Gastrocnemius medialis (tissue), 4 donors: ENCODE measurements around the gene ITPK1. TPM values are rescaled to one million over a fixed set of nuclear protein-coding genes. Genes with fewer than 3 reads are reported as not detected.

Experiments used
- ATAC-seq, 2 donors: fragments of 150-250 bp; one replicate each; pipeline ENCODE4 v1.9.1; 2016
- DNase-seq, 2 donors: peaks; one replicate each; pipeline ENCODE4 v3.0.0-alpha.2; 2019
- H3K27ac ChIP-seq, 4 donors: fragments of 200-600 bp; sonication (generic); 1 replicate in 1 of 4; 2 replicates in 3 of 4; pipeline ENCODE4 v1.5.1; 2016 to 2018; ENCODE audit warnings: mild to moderate bottlenecking in 2 of 4, moderate library complexity in 1 of 4
- H3K27me3 ChIP-seq, 3 donors: fragments of 200-600 bp; sonication (generic) in 2 of 3; 1 replicate in 1 of 3; 2 replicates in 2 of 3; pipeline versions ENCODE4 v1.5.1 to v1.6.0; 2016 to 2019; ENCODE audit warnings: mild to moderate bottlenecking in 1 of 3, moderate library complexity in 1 of 3
- H3K36me3 ChIP-seq, 2 donors: fragments of 200-600 bp; sonication (generic) in 1 of 2; one replicate each; pipeline ENCODE4 v1.5.1; 2017 to 2018
- H3K4me1 ChIP-seq, 2 donors: fragments of 200-600 bp; sonication (generic) in 1 of 2; one replicate each; pipeline ENCODE4 v1.5.1; 2016 to 2017; ENCODE audit warnings: mild to moderate bottlenecking in 2 of 2
- H3K4me3 ChIP-seq, 4 donors: fragments of 200-600 bp; sonication (generic) in 3 of 4; 1 replicate in 1 of 4; 2 replicates in 3 of 4; pipeline ENCODE4 v1.5.1; 2016 to 2019; ENCODE audit warnings: mild to moderate bottlenecking in 2 of 4
- H3K9me3 ChIP-seq, 3 donors: fragments of 200-600 bp; sonication (generic) in 2 of 3; 1 replicate in 1 of 3; 2 replicates in 2 of 3; pipeline ENCODE4 v1.5.1; 2016 to 2019
- POLR2A ChIP-seq, 2 donors: fragments of 450-650 bp; IDR thresholded peaks; one replicate each; pipeline ENCODE4 v1.6.1; 2017; ENCODE audit warnings: antibody characterized with exemption in 2 of 2, mild to moderate bottlenecking in 2 of 2, moderate library complexity in 2 of 2
- in situ Hi-C, 4 donors: fragments of 200-750 bp; cut with MboI; loops; one replicate each; pipeline versions ENCODE4 v1.15.0 to v1.8.0; 2017; ENCODE audit warnings: low sequenced_read_pairs in 4 of 4
- intact Hi-C: fragments of 100-400 bp; cut with DNase I; formaldehyde crosslinking; loops from one replicate; pipeline ENCODE4 v1.15.1; 2023; ENCODE audit warnings: low total_unique reads
- total RNA-seq, 4 donors: library from RNA; depleted of rRNA; stranded (reverse); fragments of >200 nt; gene quantifications; one replicate each; pipeline versions ENCODE4 v1.1.0 to v1.2.3, GENCODE V29; 2016
- TF ChIP-seq, protein P1 (sequence below), 5 experiments: fragments of 450-650 bp in 3 of 5; fragments of 200-600 bp in 2 of 5; sonication (generic) in 2 of 5; IDR thresholded peaks in 4 of 5; conservative IDR thresholded peaks in 1 of 5; 1 replicate in 4 of 5; 2 replicates in 1 of 5; pipeline ENCODE4 v1.5.1; 2016 to 2019; ENCODE audit warnings: antibody characterized with exemption in 5 of 5, mild to moderate bottlenecking in 3 of 5, moderate library complexity in 3 of 5

Gene ITPK1
- total RNA-seq, 4 donors from 2014 or later, result 49.7 to 80.1 (median 53.6) TPM

- in situ Hi-C loops, result no loop called here
- peak overlapping the region in 2 of 4 donors; percentile 50 to 67 for H3K27ac ChIP-seq
- intact Hi-C loops, result no loop called here
- ATAC-seq (peak; percentile 67 to 73), DNase-seq (peak; percentile 64 to 67)
- no peaks in the 10 kb centered on the region for H3K36me3 ChIP-seq
- TF ChIP-seq POLR2A (IDR thresholded peaks at IDR 0.05), result no peak
- TF ChIP-seq, protein P1, sequence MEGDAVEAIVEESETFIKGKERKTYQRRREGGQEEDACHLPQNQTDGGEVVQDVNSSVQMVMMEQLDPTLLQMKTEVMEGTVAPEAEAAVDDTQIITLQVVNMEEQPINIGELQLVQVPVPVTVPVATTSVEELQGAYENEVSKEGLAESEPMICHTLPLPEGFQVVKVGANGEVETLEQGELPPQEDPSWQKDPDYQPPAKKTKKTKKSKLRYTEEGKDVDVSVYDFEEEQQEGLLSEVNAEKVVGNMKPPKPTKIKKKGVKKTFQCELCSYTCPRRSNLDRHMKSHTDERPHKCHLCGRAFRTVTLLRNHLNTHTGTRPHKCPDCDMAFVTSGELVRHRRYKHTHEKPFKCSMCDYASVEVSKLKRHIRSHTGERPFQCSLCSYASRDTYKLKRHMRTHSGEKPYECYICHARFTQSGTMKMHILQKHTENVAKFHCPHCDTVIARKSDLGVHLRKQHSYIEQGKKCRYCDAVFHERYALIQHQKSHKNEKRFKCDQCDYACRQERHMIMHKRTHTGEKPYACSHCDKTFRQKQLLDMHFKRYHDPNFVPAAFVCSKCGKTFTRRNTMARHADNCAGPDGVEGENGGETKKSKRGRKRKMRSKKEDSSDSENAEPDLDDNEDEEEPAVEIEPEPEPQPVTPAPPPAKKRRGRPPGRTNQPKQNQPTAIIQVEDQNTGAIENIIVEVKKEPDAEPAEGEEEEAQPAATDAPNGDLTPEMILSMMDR (IDR thresholded peaks at IDR 0.05 in 4 of 5, conservative IDR thresholded peaks at IDR 0.05 in 1 of 5), result no peak
- H3K4me1 ChIP-seq, result peaks cover 23 to 69% of the 10 kb centered on the region in 2 donors
- H3K4me3 ChIP-seq, result no peak overlapping the region
- H3K9me3 ChIP-seq, result no peaks in the 10 kb centered on the region
- H3K27me3 ChIP-seq, result no peaks in the 10 kb centered on the region
These were observed 72.5 kb downstream of the ITPK1 start for GRCh38 chr14:93042968-93043940.

GRCh38 chr14:93041830-93042229 is 73.9 kb downstream of the ITPK1 start:
- intact Hi-C loops (no loop called here), in situ Hi-C loops (no loop called here)
- no peak overlapping the region for H3K4me3 ChIP-seq
- peaks cover 17 to 60% of the 10 kb centered on the region in 2 donors for H3K4me1 ChIP-seq
- H3K27me3 ChIP-seq, result no peaks in the 10 kb centered on the region
- H3K9me3 ChIP-seq, result no peaks in the 10 kb centered on the region
- no peak overlapping the region for H3K27ac ChIP-seq
- H3K36me3 ChIP-seq, result no peaks in the 10 kb centered on the region
- DNase-seq (no peak), ATAC-seq (no peak)
- TF ChIP-seq, protein P1 (IDR thresholded peaks at IDR 0.05 in 4 of 5, conservative IDR thresholded peaks at IDR 0.05 in 1 of 5), result no peak
- TF ChIP-seq POLR2A (IDR thresholded peaks at IDR 0.05), result no peak

- H3K36me3 ChIP-seq, result no peaks in the 10 kb centered on the region
- DNase-seq (no peak), ATAC-seq (no peak)
- in situ Hi-C loops, result no loop called here
- peak overlapping the region in 1 of 4 donors; percentile 76 for H3K27ac ChIP-seq
- H3K27me3 ChIP-seq, result no peaks in the 10 kb centered on the region
- TF ChIP-seq POLR2A (IDR thresholded peaks at IDR 0.05), result no peak
- TF ChIP-seq, protein P1 (IDR thresholded peaks at IDR 0.05 in 4 of 5, conservative IDR thresholded peaks at IDR 0.05 in 1 of 5), result no peak
- H3K4me3 ChIP-seq, result no peak overlapping the region
- peaks cover 22 to 58% of the 10 kb centered on the region in 2 donors for H3K4me1 ChIP-seq
- intact Hi-C loops, result no loop called here
- no peaks in the 10 kb centered on the region for H3K9me3 ChIP-seq
These were observed 74.7 kb downstream of the ITPK1 start for GRCh38 chr14:93040982-93041381.

DNA sequence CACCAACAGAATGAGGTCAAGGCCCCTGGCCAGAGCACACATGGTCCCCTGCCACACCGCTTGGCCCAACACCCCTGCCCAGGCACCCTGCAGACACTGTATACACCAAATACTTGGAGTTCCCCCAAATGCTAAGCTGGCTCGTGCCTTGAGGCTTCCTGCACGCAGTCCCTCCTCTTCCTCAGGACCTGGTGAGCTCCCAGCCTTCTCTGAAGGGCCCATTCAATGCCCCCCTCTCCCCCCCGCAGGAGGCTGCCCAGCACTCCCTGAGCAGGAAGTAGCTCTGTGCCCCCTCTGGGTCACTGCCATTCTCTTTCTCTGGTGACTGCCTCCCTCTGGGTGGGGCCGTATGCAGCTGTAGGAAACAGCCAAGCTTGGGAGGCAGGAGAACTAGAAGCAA is 75.3 kb downstream of the ITPK1 start:
- H3K4me1 ChIP-seq, result peaks cover 22 to 58% of the 10 kb centered on the region in 2 donors
- H3K27ac ChIP-seq, result peak overlapping the region in 1 of 4 donors; percentile 76
- in situ Hi-C loops (no loop called here), intact Hi-C loops (no loop called here)
- no peak overlapping the region for H3K4me3 ChIP-seq
- TF ChIP-seq, protein P1 (IDR thresholded peaks at IDR 0.05 in 4 of 5, conservative IDR thresholded peaks at IDR 0.05 in 1 of 5), result no peak
- no peak for TF ChIP-seq POLR2A (IDR thresholded peaks at IDR 0.05)
- H3K9me3 ChIP-seq, result no peaks in the 10 kb centered on the region
- DNase-seq, result peak in 1 of 2 donors; percentile 50
- peak in 1 of 2 donors; percentile 54 for ATAC-seq
- H3K36me3 ChIP-seq, result no peaks in the 10 kb centered on the region
- H3K27me3 ChIP-seq, result no peaks in the 10 kb centered on the region
